Measurements from ENCODE around the gene KCTD4.
A peak's percentile ranks its signal among the peaks of the same experiment; 100 is the strongest.
"Not testable (repeated sequence)": the region's sequence is repeated elsewhere in the genome, so short reads cannot be mapped to it uniquely, and the experiment has no call there.

The KCTD4 gene

GRCh38 chr13:45200701-45201232, at the start of gene KCTD4:
TSS of gene KCTD4 (minus strand) at chr13:45201045. CDS start at chr13:45194567, 6,478 bp downstream.
- DNase-seq = no peak

GRCh38 chr13:45249662-45250061, 48.8 kb upstream of the KCTD4 start:
- no peak for DNase-seq

GRCh38 chr13:45244736-45245135, 43.9 kb upstream of the KCTD4 start:
- DNase-seq = not testable (repeated sequence)

- DNase-seq = no peak
Measured at GRCh38 chr13:45243077-45243476, 42.2 kb upstream of the KCTD4 start.

GRCh38 chr13:45242524-45242923, 41.7 kb upstream of the KCTD4 start:
- no peak for DNase-seq

GRCh38 chr13:45242070-45242469, 41.2 kb upstream of the KCTD4 start:
- DNase-seq = peak; percentile 5

- no peak for DNase-seq
Measured at GRCh38 chr13:45240143-45240542, 39.3 kb upstream of the KCTD4 start.

- no peak for DNase-seq
Measured at GRCh38 chr13:45238945-45239795, 38.3 kb upstream of the KCTD4 start.

- no peak for DNase-seq
Measured at GRCh38 chr13:45232591-45232990, 31.7 kb upstream of the KCTD4 start.

- peak; percentile 5 for DNase-seq
Measured at GRCh38 chr13:45231722-45232121, 30.9 kb upstream of the KCTD4 start.

- no peak for DNase-seq
Measured at GRCh38 chr13:45231305-45231704, 30.5 kb upstream of the KCTD4 start.

- DNase-seq = no peak
Measured at GRCh38 chr13:45229172-45229571, 28.3 kb upstream of the KCTD4 start.

- DNase-seq = no peak
Measured at GRCh38 chr13:45228002-45228401, 27.2 kb upstream of the KCTD4 start.

- no peak for DNase-seq
Measured at GRCh38 chr13:45226024-45226423, 25.2 kb upstream of the KCTD4 start.

GRCh38 chr13:45225370-45225769, 24.5 kb upstream of the KCTD4 start:
- no peak for DNase-seq

- DNase-seq = no peak
Measured at GRCh38 chr13:45224176-45224575, 23.3 kb upstream of the KCTD4 start.

- DNase-seq = no peak
Measured at GRCh38 chr13:45222919-45223318, 22.1 kb upstream of the KCTD4 start.

- DNase-seq = no peak
Measured at GRCh38 chr13:45222516-45222915, 21.7 kb upstream of the KCTD4 start.

GRCh38 chr13:45220403-45220802, 19.6 kb upstream of the KCTD4 start:
- no peak for DNase-seq

- DNase-seq = no peak
Measured at GRCh38 chr13:45219938-45220375, 19.1 kb upstream of the KCTD4 start.

- DNase-seq = no peak
Measured at GRCh38 chr13:45219123-45219891, 18.5 kb upstream of the KCTD4 start.

- DNase-seq = no peak
Measured at GRCh38 chr13:45218689-45219088, 17.8 kb upstream of the KCTD4 start.

- no peak for DNase-seq
Measured at GRCh38 chr13:45216193-45216592, 15.3 kb upstream of the KCTD4 start.

All from NCI-H1105 treated with DMSO at 0.1 percent for 48 hours (cell line).